B cell (primary cell): ENCODE results near the gene SOCS3.

Source experiments
- CTCF ChIP-seq: fragments of 200-600 bp; IDR thresholded peaks from one replicate; pipeline ENCODE4 v1.8.0; 2022; ENCODE audit warnings: antibody characterized with exemption, mild to moderate bottlenecking
- EZH2 ChIP-seq: IDR thresholded peaks from 2 replicates; pipeline ENCODE4 v1.6.1; 2012; ENCODE audit warnings: borderline replicate concordance, low read depth, mild to moderate bottlenecking, moderate library complexity, low read length; ENCODE audit not compliant: insufficient read depth, poor library complexity, severe bottlenecking

DNA sequence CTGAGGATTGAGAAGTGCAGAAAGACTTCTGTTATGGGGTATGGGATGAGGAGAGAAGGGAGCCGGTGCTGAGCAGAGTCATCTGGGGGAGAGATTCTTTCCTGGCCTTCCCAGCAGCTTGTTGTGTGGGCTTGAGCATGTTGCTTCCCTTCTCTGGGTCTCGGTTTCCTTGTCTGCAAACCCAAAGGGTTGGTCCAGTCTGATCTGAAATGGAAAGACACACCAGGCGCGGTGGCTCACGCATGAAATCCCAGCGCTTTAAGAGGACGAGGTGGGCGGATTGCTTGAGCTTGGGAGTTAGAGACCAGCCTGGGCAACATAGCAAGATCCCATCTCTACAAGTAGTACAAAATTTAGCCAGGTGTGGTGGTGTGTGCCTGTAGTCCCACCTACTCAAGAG lies 6.0 kb downstream of the SOCS3 start:
- TF ChIP-seq CTCF: no peak
- no peak for TF ChIP-seq EZH2
